Left ventricle myocardium inferior (tissue), 1 donor: ENCODE measurements around the gene C1orf21. TPM values are rescaled to one million over a fixed set of nuclear protein-coding genes. Genes with fewer than 3 reads are reported as not detected.

Experiments
- DNase-seq: peaks from one replicate; pipeline ENCODE4 v3.0.0-alpha.2; 2020
- H3K27ac ChIP-seq: fragments of 200-600 bp; replicated peaks from 2 replicates; pipeline ENCODE4 v1.8.0; 2021
- H3K27me3 ChIP-seq: fragments of 200-600 bp; 2 replicates; pipeline ENCODE4 v1.8.0; 2021; ENCODE audit warnings: low read depth
- H3K36me3 ChIP-seq: fragments of 200-600 bp; 2 replicates; pipeline ENCODE4 v1.8.0; 2021
- H3K4me1 ChIP-seq: fragments of 200-600 bp; 2 replicates; pipeline ENCODE4 v1.8.0; 2021
- H3K4me3 ChIP-seq: fragments of 200-600 bp; 2 replicates; pipeline ENCODE4 v1.8.0; 2021; ENCODE audit warnings: mild to moderate bottlenecking, moderate library complexity
- H3K9me3 ChIP-seq: fragments of 200-600 bp; replicated peaks from 2 replicates; pipeline ENCODE4 v1.8.0; 2021
- intact Hi-C: fragments of 100-400 bp; cut with micrococcal nuclease; formaldehyde crosslinking; loops from one replicate; pipeline ENCODE4 v1.11.0; 2022
- total RNA-seq: library from RNA; stranded (reverse); fragmentation: NEBNext Ultra II Directional; extraction: Animal tissue kit (Norgen Biotek cat#: 25700); gene quantifications from one replicate; pipeline ENCODE4 v1.2.1, GENCODE V29; 2021
- TF ChIP-seq, protein P1 (sequence below): fragments of 200-600 bp; IDR thresholded peaks from 2 replicates; pipeline ENCODE4 v1.8.0; 2021; ENCODE audit warnings: antibody characterized with exemption, mild to moderate bottlenecking, borderline replicate concordance
- donor health status: DM: no; HTN: yes; CAD: no; lungs with severe emphysema.

C1orf21 gene
- total RNA-seq, 1 donor from 2014 or later: 79.9 TPM

DNA sequence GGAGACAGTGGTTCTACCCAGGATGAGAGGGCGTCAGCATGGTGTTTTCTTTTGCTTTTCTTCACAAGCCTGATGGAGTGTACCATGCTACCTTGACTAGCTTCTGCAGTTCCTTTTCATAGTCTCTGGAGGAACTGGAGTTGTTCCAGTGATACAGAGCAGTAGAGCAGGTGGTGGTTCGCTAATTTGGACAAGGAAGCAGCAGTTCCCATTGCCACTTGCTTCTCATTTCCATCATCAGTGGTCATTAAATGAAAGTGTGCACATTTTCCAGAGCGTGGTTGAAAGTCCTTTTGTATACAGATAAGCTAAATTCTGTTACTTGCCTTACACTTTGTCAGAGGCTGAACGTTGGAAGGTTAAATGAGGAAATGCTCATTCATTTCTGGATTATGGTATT, 182.3 kb downstream of the C1orf21 start:
- no peak overlapping the region for H3K27ac ChIP-seq
- H3K4me1 ChIP-seq: no peaks in the 10 kb centered on the region
- peaks cover 8% of the 10 kb centered on the region for H3K36me3 ChIP-seq
- TF ChIP-seq, protein P1, sequence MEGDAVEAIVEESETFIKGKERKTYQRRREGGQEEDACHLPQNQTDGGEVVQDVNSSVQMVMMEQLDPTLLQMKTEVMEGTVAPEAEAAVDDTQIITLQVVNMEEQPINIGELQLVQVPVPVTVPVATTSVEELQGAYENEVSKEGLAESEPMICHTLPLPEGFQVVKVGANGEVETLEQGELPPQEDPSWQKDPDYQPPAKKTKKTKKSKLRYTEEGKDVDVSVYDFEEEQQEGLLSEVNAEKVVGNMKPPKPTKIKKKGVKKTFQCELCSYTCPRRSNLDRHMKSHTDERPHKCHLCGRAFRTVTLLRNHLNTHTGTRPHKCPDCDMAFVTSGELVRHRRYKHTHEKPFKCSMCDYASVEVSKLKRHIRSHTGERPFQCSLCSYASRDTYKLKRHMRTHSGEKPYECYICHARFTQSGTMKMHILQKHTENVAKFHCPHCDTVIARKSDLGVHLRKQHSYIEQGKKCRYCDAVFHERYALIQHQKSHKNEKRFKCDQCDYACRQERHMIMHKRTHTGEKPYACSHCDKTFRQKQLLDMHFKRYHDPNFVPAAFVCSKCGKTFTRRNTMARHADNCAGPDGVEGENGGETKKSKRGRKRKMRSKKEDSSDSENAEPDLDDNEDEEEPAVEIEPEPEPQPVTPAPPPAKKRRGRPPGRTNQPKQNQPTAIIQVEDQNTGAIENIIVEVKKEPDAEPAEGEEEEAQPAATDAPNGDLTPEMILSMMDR: no peak
- intact Hi-C loops: no loop called here
- DNase-seq: no peak
- H3K27me3 ChIP-seq: no peaks in the 10 kb centered on the region
- H3K9me3 ChIP-seq: no peaks in the 10 kb centered on the region
- no peak overlapping the region for H3K4me3 ChIP-seq

DNA sequence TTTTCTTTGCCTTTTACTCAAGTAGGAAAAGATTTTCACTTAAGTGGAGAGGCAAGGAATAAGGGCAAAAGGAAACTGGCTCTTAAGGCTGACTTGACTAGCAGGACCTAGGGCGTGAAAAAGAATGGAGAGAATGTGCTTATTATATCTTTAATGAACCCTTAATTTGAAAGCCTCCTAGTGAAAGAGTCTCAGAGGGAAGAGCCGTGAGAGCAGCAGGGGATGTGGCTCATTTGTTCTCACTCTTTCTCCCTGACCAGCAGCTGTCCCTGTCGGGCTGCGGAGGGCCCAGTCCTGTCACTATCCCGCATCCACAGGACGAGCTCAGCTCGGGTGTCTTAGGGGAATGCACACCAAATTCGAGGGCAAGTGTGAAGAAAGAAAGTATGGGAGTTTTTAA, 187.8 kb downstream of the C1orf21 start:
- Histone ChIP-seq H3K4me1 (peaks cover 20% of the 10 kb centered on the region), H3K9me3 (no peaks in the 10 kb centered on the region), H3K27me3 (no peaks in the 10 kb centered on the region), H3K4me3 (no peak overlapping the region), H3K27ac (peak overlapping the region; percentile 55), H3K36me3 (no peaks in the 10 kb centered on the region)
- intact Hi-C loops: no loop called here
- no peak for DNase-seq
- TF ChIP-seq, protein P1: no peak

DNA sequence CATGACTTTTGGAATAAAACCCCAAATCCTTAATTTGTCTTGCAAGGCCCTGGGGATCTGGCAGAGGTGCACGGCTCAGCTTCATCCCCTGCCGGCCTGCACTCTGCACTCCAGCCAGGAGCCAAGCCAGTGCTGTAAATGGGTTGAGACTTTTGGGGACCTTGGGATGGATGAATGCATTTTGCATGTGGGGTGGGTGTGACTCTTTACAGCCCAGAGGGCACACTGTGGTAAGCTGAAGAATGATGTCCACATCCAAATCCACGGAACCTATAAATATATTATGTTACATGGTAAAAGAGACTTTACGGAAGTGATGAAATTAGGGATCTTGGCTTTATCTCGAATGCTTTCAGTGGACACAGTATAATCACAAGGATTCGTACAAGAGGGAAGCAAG, 190.0 kb downstream of the C1orf21 start:
- intact Hi-C loops: no loop called here
- Histone ChIP-seq H3K36me3 (peaks cover 4% of the 10 kb centered on the region), H3K4me3 (no peak overlapping the region), H3K27ac (peak overlapping the region; percentile 49), H3K27me3 (no peaks in the 10 kb centered on the region), H3K9me3 (peaks cover 8% of the 10 kb centered on the region), H3K4me1 (peaks cover 20% of the 10 kb centered on the region)
- TF ChIP-seq, protein P1: no peak
- no peak for DNase-seq

DNA sequence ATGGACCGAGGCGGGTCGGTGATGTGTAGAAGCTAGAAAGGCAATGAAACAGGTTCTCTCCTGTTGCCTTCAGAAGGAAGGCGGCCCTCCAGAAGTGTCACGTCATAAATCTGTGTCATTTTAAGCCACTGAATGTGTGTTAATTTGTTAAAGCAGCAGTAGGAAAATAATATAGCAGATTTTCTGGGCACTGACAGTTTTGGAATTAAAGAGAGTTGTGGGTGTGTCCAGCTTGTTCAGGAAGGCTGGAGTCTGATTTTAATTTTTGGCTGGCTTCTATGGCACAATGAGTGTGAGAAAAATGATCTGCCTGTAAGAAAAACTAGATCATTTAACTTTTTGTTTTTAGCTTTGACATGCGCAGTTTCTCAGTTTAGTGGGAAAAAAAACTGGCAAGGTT, 190.5 kb downstream of the C1orf21 start:
- intact Hi-C loops: no loop called here
- H3K4me1 ChIP-seq: peaks cover 20% of the 10 kb centered on the region
- no peaks in the 10 kb centered on the region for H3K27me3 ChIP-seq
- peaks cover 8% of the 10 kb centered on the region for H3K9me3 ChIP-seq
- DNase-seq: no peak
- no peak overlapping the region for H3K4me3 ChIP-seq
- H3K36me3 ChIP-seq: peaks cover 4% of the 10 kb centered on the region
- TF ChIP-seq, protein P1: no peak
- H3K27ac ChIP-seq: peak overlapping the region; percentile 49

DNA sequence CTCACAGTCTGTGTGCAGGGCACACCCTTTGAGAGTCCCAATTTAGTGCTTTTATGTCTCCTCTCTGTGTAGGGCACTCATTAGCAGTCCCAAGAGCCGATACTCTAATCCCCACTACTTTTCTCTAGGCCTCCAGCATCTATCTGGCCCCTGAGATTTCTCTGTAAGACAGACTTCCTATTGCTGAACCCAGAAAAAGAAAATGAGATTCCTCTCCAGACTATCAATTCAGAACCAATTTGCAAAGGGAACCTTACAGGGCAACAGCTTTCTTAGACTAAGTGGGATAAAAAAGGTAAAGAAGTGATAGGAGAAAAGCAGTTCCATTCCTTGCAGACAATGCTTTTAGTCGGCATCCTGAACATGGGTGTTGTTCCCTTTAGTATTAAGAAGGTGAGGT, 195.6 kb downstream of the C1orf21 start:
- intact Hi-C loops: loop anchor here (10.0 kb wide), 1 partner anchor 92 kb away; no protein-coding TSS in a partner anchor
- no peak overlapping the region for H3K4me3 ChIP-seq
- TF ChIP-seq, protein P1: no peak
- no peaks in the 10 kb centered on the region for H3K4me1 ChIP-seq
- H3K27ac ChIP-seq: no peak overlapping the region
- DNase-seq: no peak
- peaks cover 4% of the 10 kb centered on the region for H3K36me3 ChIP-seq
- H3K27me3 ChIP-seq: no peaks in the 10 kb centered on the region
- H3K9me3 ChIP-seq: peaks cover 8% of the 10 kb centered on the region
